Activated naive CD4-positive, alpha-beta T cell treated with anti-CD3 and anti-CD28 coated beads, Interleukin-2, amount 10 ng/mL, durations not matched to agents 7 days and 5 days (primary cell): ENCODE measurements around the gene ADAR.

Experiments used
- CTCF ChIA-PET: fragments of 350-600 bp; sonication (Branson Sonifier 250); formaldehyde crosslinking; loops from one replicate; lab custom pipeline; 2021; ENCODE audit warnings: antibody characterized with exemption; lab: Charles Lee
- DNase-seq: peaks from one replicate; pipeline ENCODE4 v3.0.0-alpha.2; 2020
- H3K27ac Mint-ChIP-seq: one replicate; pipeline ENCODE4 v1.8.0; 2021; ENCODE audit warnings: mild to moderate bottlenecking, moderate library complexity, mixed read lengths
- H3K27me3 Mint-ChIP-seq: one replicate; pipeline ENCODE4 v1.8.0; 2021; ENCODE audit warnings: mild to moderate bottlenecking, mixed read lengths
- H3K36me3 Mint-ChIP-seq: one replicate; pipeline ENCODE4 v1.8.0; 2021; ENCODE audit warnings: mixed read lengths
- H3K4me1 Mint-ChIP-seq: one replicate; pipeline ENCODE4 v1.8.0; 2021; ENCODE audit warnings: mixed read lengths
- H3K4me3 Mint-ChIP-seq: one replicate; pipeline ENCODE4 v1.8.0; 2021; ENCODE audit warnings: mild to moderate bottlenecking, moderate library complexity, mixed read lengths
- H3K9me3 Mint-ChIP-seq: one replicate; pipeline ENCODE4 v1.8.0; 2021; ENCODE audit warnings: mixed read lengths

The ADAR gene

GRCh38 chr1:154624746-154625643 is 17.0 kb upstream of the ADAR start:
- H3K27me3 Mint-ChIP-seq = no peaks in the 10 kb centered on the region
- no peak for DNase-seq

DNA sequence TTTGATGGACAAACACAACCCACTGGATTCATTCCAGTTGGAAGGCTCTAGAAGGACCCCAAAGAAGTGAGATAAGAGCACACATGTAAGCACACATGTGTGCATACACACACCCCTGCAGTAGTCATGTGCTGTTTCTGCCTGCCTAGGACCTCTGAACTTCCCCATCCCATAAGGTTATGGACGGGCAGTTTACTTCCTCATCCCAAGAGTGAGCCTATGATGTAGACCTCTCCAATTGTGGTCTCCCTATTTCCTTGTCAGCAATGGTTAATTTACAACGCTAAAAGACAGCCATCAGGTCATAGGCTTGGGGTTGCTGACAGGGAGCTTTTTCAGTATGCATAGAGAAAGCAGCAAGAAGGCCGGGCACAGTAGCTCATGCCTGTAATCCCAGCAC is 15.4 kb upstream of the ADAR start:
- Mint-ChIP-seq H3K9me3 (no peaks in the 10 kb centered on the region), H3K36me3 (peaks cover 29% of the 10 kb centered on the region), H3K4me3 (no peak overlapping the region), H3K27ac (no peak overlapping the region), H3K4me1 (peaks cover 51% of the 10 kb centered on the region), H3K27me3 (no peaks in the 10 kb centered on the region)
- DNase-seq = no peak
- CTCF ChIA-PET = interaction anchor here (1.1 kb wide), 1 partner anchor 13 kb away, joined by 4 read pairs; no protein-coding TSS in a partner anchor

More at GRCh38 chr1:154624746-154625643, 17.0 kb upstream of the ADAR start:
- Mint-ChIP-seq H3K36me3 (peaks cover 28% of the 10 kb centered on the region), H3K4me3 (no peak overlapping the region), H3K27ac (peak overlapping the region; percentile 56), H3K9me3 (peaks cover 9% of the 10 kb centered on the region), H3K4me1 (peaks cover 50% of the 10 kb centered on the region)
- CTCF ChIA-PET = interaction anchor here (0.6 to 1.1 kb wide), 4 partner anchors 12 to 33 kb away, joined by 3 to 4 read pairs (median 4); no protein-coding TSS in a partner anchor

DNA sequence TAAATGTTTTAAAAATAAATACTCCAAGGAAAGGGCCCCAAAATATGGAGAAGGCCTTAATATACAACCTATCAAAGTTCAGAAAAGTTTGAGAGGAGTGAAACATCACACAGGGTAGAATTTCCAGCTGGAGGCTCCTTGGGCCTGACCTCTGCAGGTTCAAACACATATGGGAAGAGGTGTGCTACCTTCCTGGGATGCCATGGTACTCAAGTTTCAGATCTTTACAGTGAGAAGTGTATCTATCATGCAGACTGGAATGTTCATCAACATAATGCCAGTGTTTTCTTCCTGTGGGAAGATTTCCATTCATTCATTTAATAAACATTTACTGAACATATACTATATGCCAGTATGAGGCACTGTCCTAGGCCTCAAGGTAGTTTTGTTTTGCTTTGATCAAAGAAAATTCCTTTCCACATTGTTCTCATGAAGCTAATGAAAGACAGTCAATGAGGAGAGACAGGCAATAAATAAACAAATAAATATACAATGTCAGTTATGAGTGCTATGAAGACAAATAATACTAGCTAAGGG is 14.6 kb upstream of the ADAR start:
- no peak overlapping the region for H3K4me3 Mint-ChIP-seq
- no peak for DNase-seq
- no peaks in the 10 kb centered on the region for H3K27me3 Mint-ChIP-seq
- H3K36me3 Mint-ChIP-seq = peaks cover 27% of the 10 kb centered on the region
- H3K27ac Mint-ChIP-seq = no peak overlapping the region
- CTCF ChIA-PET = interaction anchor here (1.1 kb wide), 1 partner anchor 12 kb away, joined by 4 read pairs; no protein-coding TSS in a partner anchor
- no peaks in the 10 kb centered on the region for H3K9me3 Mint-ChIP-seq
- peaks cover 50% of the 10 kb centered on the region for H3K4me1 Mint-ChIP-seq

GRCh38 chr1:154621875-154622274 is 13.9 kb upstream of the ADAR start:
- Mint-ChIP-seq H3K4me1 (peaks cover 50% of the 10 kb centered on the region), H3K36me3 (peaks cover 26% of the 10 kb centered on the region), H3K4me3 (no peak overlapping the region), H3K9me3 (no peaks in the 10 kb centered on the region), H3K27ac (peak overlapping the region; percentile 72), H3K27me3 (no peaks in the 10 kb centered on the region)
- no peak for DNase-seq
- CTCF ChIA-PET = interaction anchor here (1.0 kb wide), 1 partner anchor 47 kb away, joined by 5 read pairs; no protein-coding TSS in a partner anchor

DNA sequence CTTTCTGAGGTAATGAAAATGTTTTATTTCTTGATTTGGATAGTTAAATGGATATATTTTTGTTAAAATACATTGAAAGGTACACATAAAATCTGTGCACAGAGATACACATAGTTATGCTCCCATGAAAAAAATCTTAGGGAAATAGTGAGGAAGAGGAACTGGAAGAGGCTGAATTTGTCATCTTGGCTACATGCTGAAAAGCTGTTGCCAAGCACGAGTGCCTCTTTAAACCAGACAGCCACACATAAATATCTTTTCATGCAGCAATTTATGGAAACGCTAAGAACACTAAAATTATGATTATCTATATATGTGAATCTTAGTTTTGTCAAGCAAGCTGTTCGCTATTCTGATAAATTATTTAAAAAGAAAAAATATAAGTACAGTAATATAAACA is 12.8 kb upstream of the ADAR start:
- H3K4me3 Mint-ChIP-seq = no peak overlapping the region
- H3K27me3 Mint-ChIP-seq = no peaks in the 10 kb centered on the region
- no peak for DNase-seq
- H3K4me1 Mint-ChIP-seq = peaks cover 51% of the 10 kb centered on the region
- no peak overlapping the region for H3K27ac Mint-ChIP-seq
- peaks cover 23% of the 10 kb centered on the region for H3K36me3 Mint-ChIP-seq
- no peaks in the 10 kb centered on the region for H3K9me3 Mint-ChIP-seq
- CTCF ChIA-PET = interaction anchor here (1.0 kb wide), 1 partner anchor 12 kb away, joined by 3 read pairs; no protein-coding TSS in a partner anchor

DNA sequence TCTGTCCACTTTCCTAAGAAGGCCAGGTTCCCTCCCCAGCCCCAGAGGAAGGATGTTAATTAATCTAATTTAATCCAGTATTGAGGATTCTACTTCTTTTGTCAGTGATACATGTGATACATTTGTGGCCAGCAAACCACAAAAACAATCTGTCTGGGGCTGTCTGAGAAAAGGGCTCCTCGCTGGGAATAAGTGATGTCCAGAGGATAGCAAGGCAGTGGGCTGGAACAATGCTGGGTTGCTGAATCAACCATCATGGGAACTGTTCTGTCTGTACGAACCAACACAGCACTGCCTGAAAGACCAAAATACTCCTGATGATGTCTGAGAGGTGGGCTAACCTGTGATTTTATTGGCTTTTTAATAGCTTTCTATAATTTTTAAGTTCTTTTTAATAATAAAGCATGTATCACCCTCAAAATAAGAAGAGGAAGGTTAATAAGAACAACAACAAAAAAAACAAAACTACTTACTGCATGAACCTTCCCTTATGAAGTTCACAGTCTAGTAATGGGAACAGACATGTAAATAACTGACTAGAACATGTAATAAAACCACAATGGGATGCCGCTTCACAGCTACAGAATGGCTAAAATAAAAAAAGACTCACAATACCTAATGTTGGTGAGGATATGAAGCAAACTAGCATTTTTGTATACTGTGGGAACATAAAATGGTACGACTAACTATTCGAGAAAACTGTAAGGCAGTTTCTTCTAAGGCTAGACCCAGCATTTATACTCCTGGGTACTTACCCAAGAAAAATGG is 11.4 kb upstream of the ADAR start:
- no peak for DNase-seq
- H3K36me3 Mint-ChIP-seq = peaks cover 15% of the 10 kb centered on the region
- CTCF ChIA-PET = interaction anchor here (0.6 to 1.1 kb wide), 2 partner anchors 12 to 140 kb away, joined by 3 to 4 read pairs; no protein-coding TSS in a partner anchor
- no peaks in the 10 kb centered on the region for H3K9me3 Mint-ChIP-seq
- no peak overlapping the region for H3K27ac Mint-ChIP-seq
- peaks cover 56% of the 10 kb centered on the region for H3K4me1 Mint-ChIP-seq
- H3K27me3 Mint-ChIP-seq = no peaks in the 10 kb centered on the region
- no peak overlapping the region for H3K4me3 Mint-ChIP-seq

DNA sequence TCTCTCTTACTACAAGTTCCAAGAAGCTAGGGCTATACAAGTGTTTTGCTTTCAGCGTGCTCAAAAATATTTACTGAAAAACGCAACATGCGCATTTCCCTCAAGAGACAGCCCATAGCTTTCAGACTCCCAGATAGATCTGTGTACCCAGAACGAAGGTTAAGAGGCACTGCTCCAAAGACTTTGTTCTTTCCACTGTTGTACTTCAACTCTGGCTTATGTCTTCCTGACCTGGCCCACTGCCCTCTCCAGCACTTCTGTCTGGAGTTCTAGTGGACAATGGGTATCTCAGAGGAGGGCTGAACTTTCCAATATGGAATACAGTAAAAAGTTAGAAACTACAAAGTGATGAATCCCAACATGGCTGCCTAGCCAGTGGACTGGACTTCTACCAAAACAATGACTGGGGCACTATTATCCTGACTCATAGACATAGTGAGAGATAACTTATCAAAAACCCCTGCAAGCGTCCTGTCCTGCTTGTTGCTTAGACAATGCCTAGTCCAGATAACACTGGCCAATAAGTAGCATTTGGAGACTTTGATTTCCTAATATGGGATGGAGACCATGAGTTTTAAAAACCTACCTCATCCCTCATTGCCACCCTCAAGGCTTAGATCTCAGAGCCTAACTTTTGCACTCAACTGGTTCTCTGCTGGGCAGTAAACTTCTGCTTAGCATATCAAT is 8.8 kb upstream of the ADAR start:
- H3K4me1 Mint-ChIP-seq = peaks cover 46% of the 10 kb centered on the region
- no peaks in the 10 kb centered on the region for H3K9me3 Mint-ChIP-seq
- DNase-seq = no peak
- H3K27me3 Mint-ChIP-seq = no peaks in the 10 kb centered on the region
- H3K4me3 Mint-ChIP-seq = no peak overlapping the region
- H3K36me3 Mint-ChIP-seq = peaks cover 13% of the 10 kb centered on the region
- no peak overlapping the region for H3K27ac Mint-ChIP-seq
- CTCF ChIA-PET = no interaction called here

DNA sequence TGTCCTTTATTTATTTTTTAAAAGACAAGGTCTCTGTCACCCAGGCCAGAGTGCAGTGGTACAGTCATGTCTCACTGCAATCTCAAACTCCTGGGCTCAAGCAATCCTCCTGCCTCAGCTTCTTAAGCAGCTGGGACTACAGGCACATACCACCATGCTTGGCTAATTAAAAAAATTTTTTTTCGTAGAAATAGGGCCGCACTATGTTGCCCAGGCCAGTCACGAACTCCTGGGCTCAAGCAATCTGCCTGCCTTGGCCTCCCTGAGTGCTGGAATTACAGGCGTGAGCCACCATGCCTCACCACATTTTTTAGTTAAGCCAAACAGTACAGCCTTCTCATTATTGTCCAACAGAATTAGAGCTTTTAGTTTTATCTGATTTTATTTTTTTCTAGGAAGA is 7.4 kb upstream of the ADAR start:
- Mint-ChIP-seq H3K27me3 (no peaks in the 10 kb centered on the region), H3K9me3 (no peaks in the 10 kb centered on the region), H3K4me3 (no peak overlapping the region), H3K27ac (no peak overlapping the region), H3K36me3 (peaks cover 14% of the 10 kb centered on the region), H3K4me1 (peaks cover 53% of the 10 kb centered on the region)
- CTCF ChIA-PET = no interaction called here
- no peak for DNase-seq

- Mint-ChIP-seq H3K4me1 (peaks cover 58% of the 10 kb centered on the region), H3K27me3 (no peaks in the 10 kb centered on the region), H3K9me3 (no peaks in the 10 kb centered on the region), H3K27ac (peak overlapping the region; percentile 44), H3K36me3 (peaks cover 16% of the 10 kb centered on the region), H3K4me3 (no peak overlapping the region)
- CTCF ChIA-PET = no interaction called here
- no peak for DNase-seq
Measured at GRCh38 chr1:154614901-154615300, 6.9 kb upstream of the ADAR start.

DNA sequence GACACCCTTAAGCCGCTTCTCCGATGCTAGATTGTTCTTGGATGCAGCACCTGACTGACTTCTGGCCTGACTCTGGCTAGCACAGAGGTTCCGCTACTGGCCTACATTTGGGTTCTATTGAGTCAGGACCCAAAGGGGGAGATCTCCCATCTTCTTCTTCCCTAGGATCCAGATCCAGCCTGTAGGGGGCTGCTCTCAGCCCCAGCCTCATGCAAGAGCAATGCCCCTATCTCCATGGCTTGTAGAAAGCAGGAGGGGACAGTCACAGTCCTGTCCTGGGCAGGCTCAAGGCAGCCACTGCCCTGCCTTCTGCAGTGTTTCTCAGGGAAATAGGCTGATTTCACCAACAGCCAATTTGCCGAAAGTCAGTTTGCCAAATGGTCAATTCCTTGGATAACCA is 6.3 kb upstream of the ADAR start:
- no peaks in the 10 kb centered on the region for H3K9me3 Mint-ChIP-seq
- no peak for DNase-seq
- CTCF ChIA-PET = interaction anchor here (0.6 kb wide), 1 partner anchor 251 kb away, joined by 3 read pairs; no protein-coding TSS in a partner anchor
- H3K4me3 Mint-ChIP-seq = no peak overlapping the region
- H3K27ac Mint-ChIP-seq = peak overlapping the region; percentile 44
- H3K36me3 Mint-ChIP-seq = peaks cover 16% of the 10 kb centered on the region
- no peaks in the 10 kb centered on the region for H3K27me3 Mint-ChIP-seq
- peaks cover 64% of the 10 kb centered on the region for H3K4me1 Mint-ChIP-seq

- Mint-ChIP-seq H3K36me3 (peaks cover 19% of the 10 kb centered on the region), H3K27ac (peak overlapping the region; percentile 49), H3K9me3 (no peaks in the 10 kb centered on the region), H3K4me1 (peaks cover 68% of the 10 kb centered on the region), H3K27me3 (no peaks in the 10 kb centered on the region), H3K4me3 (no peak overlapping the region)
- no peak for DNase-seq
- CTCF ChIA-PET = interaction anchor here (0.6 to 1.8 kb wide), 4 partner anchors 12 to 180 kb away, joined by 3 to 4 read pairs (median 4); no protein-coding TSS in a partner anchor
Measured at GRCh38 chr1:154611150-154611862, 3.3 kb upstream of the ADAR start.

GRCh38 chr1:154609398-154610380 is 1.7 kb upstream of the ADAR start:
- H3K36me3 Mint-ChIP-seq = peaks cover 30% of the 10 kb centered on the region
- CTCF ChIA-PET = interaction anchor here (0.6 to 2.5 kb wide), 6 partner anchors 14 to 1253 kb away, joined by 3 to 7 read pairs (median 4); no protein-coding TSS in a partner anchor
- no peaks in the 10 kb centered on the region for H3K9me3 Mint-ChIP-seq
- no peaks in the 10 kb centered on the region for H3K27me3 Mint-ChIP-seq
- DNase-seq = peak; percentile 75
- H3K27ac Mint-ChIP-seq = peak overlapping the region; percentile 96
- H3K4me1 Mint-ChIP-seq = peaks cover 69% of the 10 kb centered on the region
- peak overlapping the region; percentile 93 for H3K4me3 Mint-ChIP-seq
